K562 (cell line): ENCODE results near the gene GLRX5.

Experiments used
- BHLHE40 ChIP-seq: IDR thresholded peaks from 2 replicates; pipeline ENCODE4 v1.6.1; 2011; ENCODE audit warnings: low read length, improper control_type of control experiment
- CTCF ChIP-seq, 3 experiments: IDR thresholded peaks in 2 of 3; conservative IDR thresholded peaks in 1 of 3; 2 replicates each; pipeline ENCODE4 v1.5.1; 2011 to 2012; ENCODE audit warnings: low read length in 3 of 3, mild to moderate bottlenecking in 3 of 3, control low read depth in 2 of 3, improper control_type of control experiment in 1 of 3, inconsistent platforms in 1 of 3, low read depth in 1 of 3, mixed read lengths in 1 of 3, moderate library complexity in 1 of 3; ENCODE audit not compliant: insufficient read depth in 2 of 3
- EP300 ChIP-seq: IDR thresholded peaks from 2 replicates; pipeline ENCODE4 v1.6.1; 2012; ENCODE audit warnings: low read length, improper control_type of control experiment
- GATAD2B ChIP-seq: fragments of 450-650 bp; IDR thresholded peaks from 2 replicates; pipeline ENCODE4 v1.6.1; 2017; ENCODE audit warnings: mild to moderate bottlenecking, borderline replicate concordance
- STAT5A ChIP-seq: IDR thresholded peaks from 2 replicates; pipeline ENCODE4 v1.6.1; 2012; ENCODE audit warnings: low read length, inconsistent platforms, borderline replicate concordance
- ZNF175 ChIP-seq: fragments of 200-800 bp; sonication (Bioruptor generic); IDR thresholded peaks from 2 replicates; pipeline ENCODE4 v1.6.1; 2016; ENCODE audit warnings: low read depth, mild to moderate bottlenecking, missing genetic modification characterization, missing compliant biosample characterization
- ZNF274 ChIP-seq: IDR thresholded peaks from 2 replicates; pipeline ENCODE4 v1.6.1; 2011; ENCODE audit warnings: low read depth, mild to moderate bottlenecking, low read length, moderate library complexity, borderline replicate concordance
- ZZZ3 ChIP-seq: fragments of 450-650 bp; IDR thresholded peaks from 2 replicates; pipeline ENCODE4 v1.6.1; 2016; ENCODE audit warnings: antibody characterized with exemption, mild to moderate bottlenecking, moderate library complexity
- TF ChIP-seq, protein P1 (sequence below): fragments of 200-800 bp; sonication (Bioruptor generic); IDR thresholded peaks from 2 replicates; pipeline ENCODE4 v1.6.1; 2016; ENCODE audit warnings: missing genetic modification characterization, missing compliant biosample characterization
- TF ChIP-seq, protein P2 (sequence below): sonication (generic); formaldehyde crosslinking; IDR thresholded peaks from 2 replicates; pipeline ENCODE4 v1.8.1; 2023; ENCODE audit warnings: mild to moderate bottlenecking, missing genetic modification reagents
- TF ChIP-seq, protein P3 (sequence below): fragments of 450-650 bp; IDR thresholded peaks from 2 replicates; pipeline ENCODE4 v1.6.1; 2016

GRCh38 chr14:95534299-95535225 is at the start of gene GLRX5:
- TF ChIP-seq STAT5A = no peak
- TF ChIP-seq, protein P1, sequence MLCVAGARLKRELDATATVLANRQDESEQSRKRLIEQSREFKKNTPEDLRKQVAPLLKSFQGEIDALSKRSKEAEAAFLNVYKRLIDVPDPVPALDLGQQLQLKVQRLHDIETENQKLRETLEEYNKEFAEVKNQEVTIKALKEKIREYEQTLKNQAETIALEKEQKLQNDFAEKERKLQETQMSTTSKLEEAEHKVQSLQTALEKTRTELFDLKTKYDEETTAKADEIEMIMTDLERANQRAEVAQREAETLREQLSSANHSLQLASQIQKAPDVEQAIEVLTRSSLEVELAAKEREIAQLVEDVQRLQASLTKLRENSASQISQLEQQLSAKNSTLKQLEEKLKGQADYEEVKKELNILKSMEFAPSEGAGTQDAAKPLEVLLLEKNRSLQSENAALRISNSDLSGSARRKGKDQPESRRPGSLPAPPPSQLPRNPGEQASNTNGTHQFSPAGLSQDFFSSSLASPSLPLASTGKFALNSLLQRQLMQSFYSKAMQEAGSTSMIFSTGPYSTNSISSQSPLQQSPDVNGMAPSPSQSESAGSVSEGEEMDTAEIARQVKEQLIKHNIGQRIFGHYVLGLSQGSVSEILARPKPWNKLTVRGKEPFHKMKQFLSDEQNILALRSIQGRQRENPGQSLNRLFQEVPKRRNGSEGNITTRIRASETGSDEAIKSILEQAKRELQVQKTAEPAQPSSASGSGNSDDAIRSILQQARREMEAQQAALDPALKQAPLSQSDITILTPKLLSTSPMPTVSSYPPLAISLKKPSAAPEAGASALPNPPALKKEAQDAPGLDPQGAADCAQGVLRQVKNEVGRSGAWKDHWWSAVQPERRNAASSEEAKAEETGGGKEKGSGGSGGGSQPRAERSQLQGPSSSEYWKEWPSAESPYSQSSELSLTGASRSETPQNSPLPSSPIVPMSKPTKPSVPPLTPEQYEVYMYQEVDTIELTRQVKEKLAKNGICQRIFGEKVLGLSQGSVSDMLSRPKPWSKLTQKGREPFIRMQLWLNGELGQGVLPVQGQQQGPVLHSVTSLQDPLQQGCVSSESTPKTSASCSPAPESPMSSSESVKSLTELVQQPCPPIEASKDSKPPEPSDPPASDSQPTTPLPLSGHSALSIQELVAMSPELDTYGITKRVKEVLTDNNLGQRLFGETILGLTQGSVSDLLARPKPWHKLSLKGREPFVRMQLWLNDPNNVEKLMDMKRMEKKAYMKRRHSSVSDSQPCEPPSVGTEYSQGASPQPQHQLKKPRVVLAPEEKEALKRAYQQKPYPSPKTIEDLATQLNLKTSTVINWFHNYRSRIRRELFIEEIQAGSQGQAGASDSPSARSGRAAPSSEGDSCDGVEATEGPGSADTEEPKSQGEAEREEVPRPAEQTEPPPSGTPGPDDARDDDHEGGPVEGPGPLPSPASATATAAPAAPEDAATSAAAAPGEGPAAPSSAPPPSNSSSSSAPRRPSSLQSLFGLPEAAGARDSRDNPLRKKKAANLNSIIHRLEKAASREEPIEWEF (CRISPR knock-in tag) = no peak
- no peak for TF ChIP-seq CTCF (IDR thresholded peaks at IDR 0.05 in 2 of 3, conservative IDR thresholded peaks at IDR 0.05 in 1 of 3; ENCODE audit: insufficient read depth in 2 of 3, low read depth in 1 of 3, low read length in 3 of 3)
- TF ChIP-seq ZZZ3 = no peak
- peak; percentile 79 for TF ChIP-seq BHLHE40
- no peak for TF ChIP-seq ZNF175 (CRISPR knock-in tag)
- TF ChIP-seq, protein P2, sequence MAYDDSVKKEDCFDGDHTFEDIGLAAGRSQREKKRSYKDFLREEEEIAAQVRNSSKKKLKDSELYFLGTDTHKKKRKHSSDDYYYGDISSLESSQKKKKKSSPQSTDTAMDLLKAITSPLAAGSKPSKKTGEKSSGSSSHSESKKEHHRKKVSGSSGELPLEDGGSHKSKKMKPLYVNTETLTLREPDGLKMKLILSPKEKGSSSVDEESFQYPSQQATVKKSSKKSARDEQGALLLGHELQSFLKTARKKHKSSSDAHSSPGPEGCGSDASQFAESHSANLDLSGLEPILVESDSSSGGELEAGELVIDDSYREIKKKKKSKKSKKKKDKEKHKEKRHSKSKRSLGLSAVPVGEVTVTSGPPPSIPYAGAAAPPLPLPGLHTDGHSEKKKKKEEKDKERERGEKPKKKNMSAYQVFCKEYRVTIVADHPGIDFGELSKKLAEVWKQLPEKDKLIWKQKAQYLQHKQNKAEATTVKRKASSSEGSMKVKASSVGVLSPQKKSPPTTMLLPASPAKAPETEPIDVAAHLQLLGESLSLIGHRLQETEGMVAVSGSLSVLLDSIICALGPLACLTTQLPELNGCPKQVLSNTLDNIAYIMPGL (CRISPR knock-in tag) = no peak
- TF ChIP-seq, protein P3, sequence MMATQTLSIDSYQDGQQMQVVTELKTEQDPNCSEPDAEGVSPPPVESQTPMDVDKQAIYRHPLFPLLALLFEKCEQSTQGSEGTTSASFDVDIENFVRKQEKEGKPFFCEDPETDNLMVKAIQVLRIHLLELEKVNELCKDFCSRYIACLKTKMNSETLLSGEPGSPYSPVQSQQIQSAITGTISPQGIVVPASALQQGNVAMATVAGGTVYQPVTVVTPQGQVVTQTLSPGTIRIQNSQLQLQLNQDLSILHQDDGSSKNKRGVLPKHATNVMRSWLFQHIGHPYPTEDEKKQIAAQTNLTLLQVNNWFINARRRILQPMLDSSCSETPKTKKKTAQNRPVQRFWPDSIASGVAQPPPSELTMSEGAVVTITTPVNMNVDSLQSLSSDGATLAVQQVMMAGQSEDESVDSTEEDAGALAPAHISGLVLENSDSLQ = peak; percentile 99
- no peak for TF ChIP-seq ZNF274
- TF ChIP-seq GATAD2B = no peak
- TF ChIP-seq EP300 = no peak
